ENCODE data around the gene MLKL. TPM values are rescaled to one million over a fixed set of nuclear protein-coding genes. Genes with fewer than 3 reads are reported as not detected.
A peak's percentile ranks its signal among the peaks of the same experiment; 100 is the strongest.

The MLKL gene
- polyA plus RNA-seq, 3 donors = 33.6 to 136 (median 37.8) TPM

DNA sequence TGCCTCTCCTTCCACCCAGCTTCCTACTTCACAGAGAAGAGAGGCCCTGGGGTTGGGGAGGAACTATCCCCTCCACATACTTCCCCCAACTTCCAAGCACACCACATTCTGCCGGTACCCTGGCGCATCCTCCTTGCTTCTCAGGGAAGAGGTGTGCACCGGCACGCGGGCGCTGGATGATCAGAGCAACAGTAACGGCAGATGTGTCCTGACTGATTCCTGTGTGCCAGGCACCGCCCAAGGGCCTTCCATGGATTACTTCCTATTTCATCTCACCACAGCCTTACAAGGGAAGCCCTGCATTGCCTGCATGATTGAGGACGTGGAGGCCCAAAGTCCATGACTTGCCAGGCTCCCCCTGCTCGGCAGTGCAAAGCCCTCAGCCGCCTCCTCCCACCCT lies 21.1 kb upstream of the MLKL start:
- no peak for DNase-seq
- intact Hi-C loops (cut with micrococcal nuclease) = no loop called here
- WGBS (ENCODE audit: insufficient coverage) = 63% methylated on average over 9 of the region's 11 CpGs
- H3K4me2 ChIP-seq (replicated peaks; ENCODE audit: extremely low read depth, low read length, poor library complexity, severe bottlenecking) = no peak overlapping the region
- H3K36me3 ChIP-seq (replicated peaks in 1 of 2; ENCODE audit: control insufficient read depth in 1 of 2, insufficient read depth in 2 of 2, low read length in 2 of 2) = no peaks in the 10 kb centered on the region
- H3K4me3 ChIP-seq (replicated peaks in 1 of 3; ENCODE audit: low read depth in 2 of 3, low read length in 3 of 3) = no peak overlapping the region
- H3K9ac ChIP-seq (ENCODE audit: insufficient read depth, low read length, poor library complexity, severe bottlenecking) = no peak overlapping the region
- H3K27me3 Mint-ChIP-seq (ENCODE audit: low read depth in 3 of 3) = peaks cover 2 to 5% (median 4%) of the 10 kb centered on the region in 3 donors
- no peaks in the 10 kb centered on the region for H3K4me1 ChIP-seq (ENCODE audit: control insufficient read depth in 1 of 2, insufficient read depth in 2 of 2, low read length in 2 of 2)
- H3K4me1 Mint-ChIP-seq = peaks cover 14% of the 10 kb centered on the region
- peaks cover 1 to 5% (median 3%) of the 10 kb centered on the region in 7 donors for H3K9me3 Mint-ChIP-seq
- TF ChIP-seq, protein P1, sequence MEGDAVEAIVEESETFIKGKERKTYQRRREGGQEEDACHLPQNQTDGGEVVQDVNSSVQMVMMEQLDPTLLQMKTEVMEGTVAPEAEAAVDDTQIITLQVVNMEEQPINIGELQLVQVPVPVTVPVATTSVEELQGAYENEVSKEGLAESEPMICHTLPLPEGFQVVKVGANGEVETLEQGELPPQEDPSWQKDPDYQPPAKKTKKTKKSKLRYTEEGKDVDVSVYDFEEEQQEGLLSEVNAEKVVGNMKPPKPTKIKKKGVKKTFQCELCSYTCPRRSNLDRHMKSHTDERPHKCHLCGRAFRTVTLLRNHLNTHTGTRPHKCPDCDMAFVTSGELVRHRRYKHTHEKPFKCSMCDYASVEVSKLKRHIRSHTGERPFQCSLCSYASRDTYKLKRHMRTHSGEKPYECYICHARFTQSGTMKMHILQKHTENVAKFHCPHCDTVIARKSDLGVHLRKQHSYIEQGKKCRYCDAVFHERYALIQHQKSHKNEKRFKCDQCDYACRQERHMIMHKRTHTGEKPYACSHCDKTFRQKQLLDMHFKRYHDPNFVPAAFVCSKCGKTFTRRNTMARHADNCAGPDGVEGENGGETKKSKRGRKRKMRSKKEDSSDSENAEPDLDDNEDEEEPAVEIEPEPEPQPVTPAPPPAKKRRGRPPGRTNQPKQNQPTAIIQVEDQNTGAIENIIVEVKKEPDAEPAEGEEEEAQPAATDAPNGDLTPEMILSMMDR (IDR thresholded peaks at IDR 0.05) = no peak
- peaks cover under 1 to 2% of the 10 kb centered on the region in 2 donors for H3K9me3 ChIP-seq (replicated peaks in 1 of 2; ENCODE audit: control insufficient read depth in 1 of 2, insufficient read depth in 1 of 2, low read length in 2 of 2)
- H3K4me3 Mint-ChIP-seq = peak overlapping the region in 1 of 2 donors; percentile 31
- H3K36me3 Mint-ChIP-seq = no peaks in the 10 kb centered on the region
- H2AFZ ChIP-seq (ENCODE audit: insufficient read depth, low read depth, low read length, poor library complexity, severe bottlenecking) = peak overlapping the region; percentile 41
- H3K27ac ChIP-seq (ENCODE audit: low read depth in 1 of 2, low read length in 2 of 2) = no peak overlapping the region
- H4K20me1 ChIP-seq (ENCODE audit: insufficient read depth, low read length) = no peaks in the 10 kb centered on the region
- no peaks in the 10 kb centered on the region for H3K27me3 ChIP-seq (ENCODE audit: control insufficient read depth in 2 of 2, insufficient read depth in 2 of 2, low read length in 2 of 2)
- H3K79me2 ChIP-seq (ENCODE audit: insufficient read depth, low read length) = no peaks in the 10 kb centered on the region
- peak overlapping the region in 1 of 7 donors; percentile 6 for H3K27ac Mint-ChIP-seq

DNA sequence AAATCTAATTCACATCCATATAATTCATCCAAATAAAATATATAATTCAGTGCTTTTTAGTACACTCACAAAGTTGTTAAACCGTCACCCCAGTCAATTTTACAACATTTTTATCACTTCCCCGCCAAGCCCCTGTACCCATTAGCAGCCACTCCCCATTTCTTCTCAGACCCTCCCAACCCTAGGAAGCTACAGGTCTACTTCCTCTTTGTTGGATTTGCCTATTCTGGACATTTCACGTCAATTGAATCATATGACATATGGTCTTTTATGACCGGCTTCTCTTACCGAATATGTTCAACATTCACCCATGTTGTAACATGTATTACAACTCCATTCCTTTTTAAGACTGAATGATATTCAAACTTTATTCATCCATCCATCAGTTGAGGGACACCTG lies 19.9 kb upstream of the MLKL start:
- peaks cover 14% of the 10 kb centered on the region for H3K4me1 Mint-ChIP-seq
- peaks cover 0 to 2% (median 0%) of the 10 kb centered on the region in 7 donors for H3K9me3 Mint-ChIP-seq
- Histone ChIP-seq H3K4me2 (replicated peaks; ENCODE audit: extremely low read depth, low read length, poor library complexity, severe bottlenecking) (no peak overlapping the region), H3K27ac (ENCODE audit: low read depth in 1 of 2, low read length in 2 of 2) (no peak overlapping the region), H2AFZ (ENCODE audit: insufficient read depth, low read depth, low read length, poor library complexity, severe bottlenecking) (no peak overlapping the region), H4K20me1 (ENCODE audit: insufficient read depth, low read length) (no peaks in the 10 kb centered on the region), H3K9ac (ENCODE audit: insufficient read depth, low read length, poor library complexity, severe bottlenecking) (no peak overlapping the region), H3K27me3 (ENCODE audit: control insufficient read depth in 2 of 2, insufficient read depth in 2 of 2, low read length in 2 of 2) (no peaks in the 10 kb centered on the region), H3K79me2 (ENCODE audit: insufficient read depth, low read length) (no peaks in the 10 kb centered on the region), H3K4me1 (ENCODE audit: control insufficient read depth in 1 of 2, insufficient read depth in 2 of 2, low read length in 2 of 2) (no peaks in the 10 kb centered on the region), H3K36me3 (replicated peaks in 1 of 2; ENCODE audit: control insufficient read depth in 1 of 2, insufficient read depth in 2 of 2, low read length in 2 of 2) (no peaks in the 10 kb centered on the region), H3K4me3 (replicated peaks in 1 of 3; ENCODE audit: low read depth in 2 of 3, low read length in 3 of 3) (no peak overlapping the region), H3K9me3 (replicated peaks in 1 of 2; ENCODE audit: control insufficient read depth in 1 of 2, insufficient read depth in 1 of 2, low read length in 2 of 2) (no peaks in the 10 kb centered on the region)
- DNase-seq = no peak
- no peak overlapping the region for H3K27ac Mint-ChIP-seq
- 72% methylated on average over 2 of the region's 5 CpGs for WGBS (ENCODE audit: insufficient coverage)
- TF ChIP-seq, protein P1 (IDR thresholded peaks at IDR 0.05) = no peak
- H3K4me3 Mint-ChIP-seq = no peak overlapping the region
- intact Hi-C loops (cut with micrococcal nuclease) = no loop called here
- H3K36me3 Mint-ChIP-seq = no peaks in the 10 kb centered on the region
- peaks cover 3 to 4% (median 4%) of the 10 kb centered on the region in 3 donors for H3K27me3 Mint-ChIP-seq (ENCODE audit: low read depth in 3 of 3)
